ENCODE measurements around the gene IFI16. TPM values are rescaled to one million over a fixed set of nuclear protein-coding genes. Genes with fewer than 3 reads are reported as not detected.
A peak's percentile ranks its signal among the peaks of the same experiment; 100 is the strongest.

IFI16 gene
- total and polyA plus RNA-seq, 2 donors = 51.7 to 76.6 TPM

GRCh38 chr1:159055181-159055641 lies 45.5 kb downstream of the IFI16 start:
- H3K27ac ChIP-seq (ENCODE audit: low read depth) = no peak overlapping the region
- no peak overlapping the region for H3K4me3 ChIP-seq (ENCODE audit: low read depth, low read length)
- DNase-seq (ENCODE audit: extremely low spot score) = no peak
- no peaks in the 10 kb centered on the region for H3K4me1 ChIP-seq (ENCODE audit: insufficient read depth)
- 74% methylated on average over 5 of the region's 5 CpGs for WGBS
- peaks cover 5% of the 10 kb centered on the region for H3K36me3 ChIP-seq (ENCODE audit: insufficient read depth)

- peaks cover 2% of the 10 kb centered on the region for H3K36me3 ChIP-seq (ENCODE audit: insufficient read depth)
- H3K27ac ChIP-seq (ENCODE audit: low read depth) = no peak overlapping the region
- no peak for DNase-seq (ENCODE audit: extremely low spot score)
- 84% methylated on average over 7 of the region's 7 CpGs for WGBS
- no peak overlapping the region for H3K4me3 ChIP-seq (ENCODE audit: low read depth, low read length)
- no peaks in the 10 kb centered on the region for H3K4me1 ChIP-seq (ENCODE audit: insufficient read depth)
Measured at GRCh38 chr1:159056069-159056698, 46.5 kb downstream of the IFI16 start.

- Histone ChIP-seq H3K4me3 (ENCODE audit: low read depth, low read length) (no peak overlapping the region), H3K27ac (ENCODE audit: low read depth) (no peak overlapping the region), H3K36me3 (ENCODE audit: insufficient read depth) (peaks cover 2% of the 10 kb centered on the region), H3K4me1 (ENCODE audit: insufficient read depth) (no peaks in the 10 kb centered on the region)
- no peak for DNase-seq (ENCODE audit: extremely low spot score)
- WGBS = 89% methylated on average over 7 of the region's 7 CpGs
Measured at GRCh38 chr1:159058751-159059150, 49.0 kb downstream of the IFI16 start.

GRCh38 chr1:159065106-159065505 lies 55.4 kb downstream of the IFI16 start:
- WGBS = 97% methylated on average over 8 of the region's 8 CpGs
- Histone ChIP-seq H3K27ac (ENCODE audit: low read depth) (no peak overlapping the region), H3K4me3 (ENCODE audit: low read depth, low read length) (no peak overlapping the region), H3K36me3 (ENCODE audit: insufficient read depth) (no peaks in the 10 kb centered on the region), H3K4me1 (ENCODE audit: insufficient read depth) (no peaks in the 10 kb centered on the region)
- DNase-seq (ENCODE audit: extremely low spot score) = no peak

GRCh38 chr1:159066108-159066507 lies 56.4 kb downstream of the IFI16 start:
- H3K4me1 ChIP-seq (ENCODE audit: insufficient read depth) = no peaks in the 10 kb centered on the region
- WGBS = 83% methylated on average over 4 of the region's 4 CpGs
- H3K36me3 ChIP-seq (ENCODE audit: insufficient read depth) = no peaks in the 10 kb centered on the region
- no peak overlapping the region for H3K4me3 ChIP-seq (ENCODE audit: low read depth, low read length)
- no peak overlapping the region for H3K27ac ChIP-seq (ENCODE audit: low read depth)
- no peak for DNase-seq (ENCODE audit: extremely low spot score)

- Histone ChIP-seq H3K36me3 (ENCODE audit: insufficient read depth) (no peaks in the 10 kb centered on the region), H3K4me3 (ENCODE audit: low read depth, low read length) (no peak overlapping the region), H3K4me1 (ENCODE audit: insufficient read depth) (no peaks in the 10 kb centered on the region), H3K27ac (ENCODE audit: low read depth) (peak overlapping the region; percentile 28)
- no peak for DNase-seq (ENCODE audit: extremely low spot score)
- WGBS = 54% methylated on average over 6 of the region's 6 CpGs
Measured at GRCh38 chr1:159067699-159068621, 58.3 kb downstream of the IFI16 start.

- Histone ChIP-seq H3K4me3 (ENCODE audit: low read depth, low read length) (no peak overlapping the region), H3K36me3 (ENCODE audit: insufficient read depth) (no peaks in the 10 kb centered on the region), H3K4me1 (ENCODE audit: insufficient read depth) (no peaks in the 10 kb centered on the region), H3K27ac (ENCODE audit: low read depth) (no peak overlapping the region)
- no peak for DNase-seq (ENCODE audit: extremely low spot score)
- 87% methylated on average over 2 of the region's 2 CpGs for WGBS
Measured at GRCh38 chr1:159068886-159069285, 59.2 kb downstream of the IFI16 start.

- no peaks in the 10 kb centered on the region for H3K4me1 ChIP-seq (ENCODE audit: insufficient read depth)
- no peak overlapping the region for H3K4me3 ChIP-seq (ENCODE audit: low read depth, low read length)
- no peaks in the 10 kb centered on the region for H3K36me3 ChIP-seq (ENCODE audit: insufficient read depth)
- no peak overlapping the region for H3K27ac ChIP-seq (ENCODE audit: low read depth)
- DNase-seq (ENCODE audit: extremely low spot score) = peak; percentile 5
Measured at GRCh38 chr1:159071970-159072582, 62.4 kb downstream of the IFI16 start.

- 67% methylated on average over 6 of the region's 6 CpGs for WGBS
- Histone ChIP-seq H3K4me1 (ENCODE audit: insufficient read depth) (no peaks in the 10 kb centered on the region), H3K27ac (ENCODE audit: low read depth) (no peak within 1 kb of the TSS), H3K36me3 (ENCODE audit: insufficient read depth) (no peaks in the 10 kb centered on the region), H3K4me3 (ENCODE audit: low read depth, low read length) (no peak within 1 kb of the TSS)
- DNase-seq (ENCODE audit: extremely low spot score) = no peak
Measured at GRCh38 chr1:159076438-159077119, 66.9 kb downstream of the IFI16 start, which contains the start of gene AIM2. TSS of gene AIM2 (minus strand) at chr1:159076766. CDS start at chr1:159073499, 3,267 bp downstream.

GRCh38 chr1:159077120-159077961 lies 67.6 kb downstream of the IFI16 start:
- DNase-seq (ENCODE audit: extremely low spot score) = no peak
- H3K36me3 ChIP-seq (ENCODE audit: insufficient read depth) = no peaks in the 10 kb centered on the region
- 76% methylated on average over 12 of the region's 12 CpGs for WGBS
- H3K4me1 ChIP-seq (ENCODE audit: insufficient read depth) = no peaks in the 10 kb centered on the region
- no peak overlapping the region for H3K4me3 ChIP-seq (ENCODE audit: low read depth, low read length)
- no peak overlapping the region for H3K27ac ChIP-seq (ENCODE audit: low read depth)

GRCh38 chr1:159079525-159079924 lies 69.8 kb downstream of the IFI16 start:
- Histone ChIP-seq H3K27ac (ENCODE audit: low read depth) (no peak overlapping the region), H3K4me3 (ENCODE audit: low read depth, low read length) (no peak overlapping the region), H3K4me1 (ENCODE audit: insufficient read depth) (no peaks in the 10 kb centered on the region), H3K36me3 (ENCODE audit: insufficient read depth) (no peaks in the 10 kb centered on the region)
- 42% methylated on average over 1 of the region's 1 CpG for WGBS
- DNase-seq (ENCODE audit: extremely low spot score) = no peak

- 38% methylated on average over 1 of the region's 1 CpG for WGBS
- Histone ChIP-seq H3K4me1 (ENCODE audit: insufficient read depth) (no peaks in the 10 kb centered on the region), H3K36me3 (ENCODE audit: insufficient read depth) (no peaks in the 10 kb centered on the region), H3K27ac (ENCODE audit: low read depth) (no peak overlapping the region), H3K4me3 (ENCODE audit: low read depth, low read length) (no peak overlapping the region)
- no peak for DNase-seq (ENCODE audit: extremely low spot score)
Measured at GRCh38 chr1:159081626-159082025, 71.9 kb downstream of the IFI16 start.
